IPS DF 19.7 (cell line): ENCODE results near the gene FANCL.
A peak's percentile ranks its signal among the peaks of the same experiment; 100 is the strongest.
"Not testable (repeated sequence)": the region's sequence is repeated elsewhere in the genome, so short reads cannot be mapped to it uniquely, and the experiment has no call there.

ENCODE experiments used
- DNase-seq: peaks from one replicate; pipeline ENCODE4 v3.0.0-alpha.2; 2013; ENCODE audit warnings: low read depth, low spot score

FANCL gene

DNA sequence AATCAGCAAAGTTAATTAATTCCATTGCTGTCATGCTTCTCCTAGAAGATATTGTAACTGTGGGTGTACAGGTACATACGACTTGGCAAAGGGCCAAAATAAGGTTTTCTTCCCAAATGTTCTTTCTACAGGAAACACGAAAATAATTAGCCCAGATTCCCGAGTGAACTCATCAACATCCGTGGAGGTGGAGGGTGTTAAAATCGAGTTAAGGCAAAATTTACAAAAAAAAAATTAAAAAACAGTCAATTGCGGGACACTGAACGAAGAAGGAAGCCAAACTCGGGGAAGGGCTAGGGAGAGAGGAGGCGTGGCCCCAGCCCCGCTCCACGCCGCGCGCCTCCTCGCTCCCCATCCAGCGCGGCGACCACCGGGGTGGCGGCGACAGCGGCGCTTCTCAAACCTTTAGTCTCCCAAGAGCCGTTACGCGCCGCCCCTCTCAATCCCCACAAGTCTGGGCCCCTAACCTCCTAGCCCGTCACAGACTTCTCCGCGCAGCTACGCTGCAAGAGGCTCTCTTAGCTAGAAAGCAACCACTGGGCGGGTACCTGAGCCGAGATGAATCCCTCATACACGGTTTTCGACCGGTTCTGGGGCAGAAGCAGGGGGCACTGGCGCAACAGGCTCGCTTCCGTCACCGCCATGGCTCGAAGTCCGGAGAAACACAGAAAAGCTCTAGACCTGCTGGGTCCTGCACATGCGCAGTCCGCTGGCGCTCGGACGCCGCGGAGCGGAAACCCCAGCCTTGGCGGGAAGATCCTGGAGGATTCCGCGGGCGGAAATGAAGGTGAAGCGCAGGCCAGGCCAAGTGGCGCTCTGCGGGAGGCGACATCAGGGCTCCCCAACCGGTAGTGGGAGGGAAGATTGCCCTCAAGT is at the start of gene FANCL:
TSS of gene FANCL (minus strand) at position 656 of the 876 bp plus-strand sequence. CDS start at position 644, 12 bp downstream.
- DNase-seq: peak; percentile 75

DNA sequence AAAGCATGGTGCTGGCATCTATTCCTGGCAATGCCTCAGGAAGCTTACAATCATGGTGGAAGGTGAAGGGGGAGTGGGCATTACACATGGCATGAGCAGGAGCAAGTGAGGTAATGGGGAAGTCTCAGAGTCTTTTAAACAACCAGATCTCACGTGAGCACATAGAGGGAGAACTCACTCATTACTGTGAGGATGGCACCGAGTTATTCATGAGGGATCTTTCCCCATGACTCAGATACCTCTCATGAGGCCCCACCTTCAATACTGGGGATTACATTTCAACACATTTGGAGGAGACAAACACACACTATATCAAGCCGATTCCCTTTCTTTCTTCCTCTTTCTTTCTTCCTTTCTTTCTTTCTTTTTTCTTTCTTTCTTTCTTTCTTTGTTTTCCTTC is 47.9 kb upstream of the FANCL start:
- DNase-seq: no peak

DNA sequence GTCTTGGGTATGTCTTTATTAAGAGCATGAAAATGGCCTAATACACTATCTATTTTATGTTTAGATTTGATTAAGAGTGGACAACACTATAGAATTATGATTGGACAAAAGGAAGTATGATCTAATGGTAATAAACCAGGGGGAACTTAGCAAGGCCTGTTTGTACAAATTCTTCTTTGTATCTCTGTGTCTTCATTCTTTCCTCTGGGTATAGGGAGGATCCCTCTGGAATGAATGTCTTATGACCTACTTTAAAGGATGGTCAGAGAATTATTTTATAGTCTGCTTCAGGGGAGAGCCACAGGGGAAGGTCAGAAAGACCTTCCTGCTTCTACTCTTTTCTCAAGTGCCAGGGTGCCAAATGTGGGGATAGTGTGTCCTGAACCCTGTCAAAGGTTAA is 42.8 kb upstream of the FANCL start:
- no peak for DNase-seq

DNA sequence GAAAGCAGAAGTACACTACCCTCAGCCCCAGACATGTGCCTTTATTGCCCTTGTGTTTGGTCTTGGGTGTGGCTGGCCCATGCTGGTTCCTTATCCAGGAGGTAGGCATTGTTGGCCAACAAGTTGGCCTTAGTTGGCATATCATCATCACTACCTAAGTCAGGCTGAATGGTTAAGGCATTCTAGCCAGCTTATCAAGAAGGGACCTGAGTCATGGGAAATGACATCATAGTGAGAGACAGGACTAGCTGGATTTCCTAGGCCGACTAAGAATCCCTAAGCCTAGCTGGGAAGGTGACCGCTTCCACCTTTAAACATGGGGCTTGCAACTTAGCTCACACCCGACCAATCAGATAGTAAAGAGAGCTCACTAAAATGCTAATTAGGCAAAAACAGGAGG is 34.0 kb upstream of the FANCL start:
- DNase-seq: not testable (repeated sequence)

DNA sequence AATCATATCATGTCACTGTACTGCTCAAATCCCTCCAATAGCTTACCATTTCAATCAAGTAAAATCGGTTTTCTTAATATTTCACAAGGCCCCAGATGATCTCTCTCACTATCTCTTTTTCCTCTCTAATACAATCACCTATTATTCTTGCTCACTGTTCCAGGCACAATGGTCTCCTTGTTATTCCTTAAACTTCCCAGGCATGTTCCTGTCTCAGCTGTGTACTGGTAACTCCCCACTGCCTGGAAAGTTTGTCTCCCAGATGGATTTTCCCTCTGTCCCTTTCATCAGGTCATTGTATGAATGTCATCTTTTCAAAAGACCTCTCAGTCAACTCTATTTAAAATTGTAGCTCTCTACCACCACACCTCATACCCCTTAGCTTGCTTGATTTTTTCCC is 30.7 kb upstream of the FANCL start:
- DNase-seq: no peak

DNA sequence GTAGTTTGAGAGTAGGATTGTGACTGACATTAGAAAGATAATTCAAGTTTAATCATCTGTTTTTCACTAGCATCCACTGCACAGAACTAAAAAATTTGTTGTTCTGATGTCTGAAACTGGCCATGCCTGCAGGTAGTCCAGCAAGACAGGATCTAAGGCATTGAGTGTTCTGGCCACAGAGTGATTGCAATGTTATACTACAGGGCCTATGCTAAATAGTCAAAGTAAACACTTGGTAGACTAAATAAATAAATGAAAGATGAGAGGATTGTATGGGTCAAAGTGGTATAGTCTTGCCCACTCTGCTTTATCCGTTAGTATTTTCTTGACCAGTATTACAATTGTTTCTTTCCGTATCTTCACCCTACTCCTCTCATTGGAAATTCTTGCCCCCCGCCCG is 27.6 kb upstream of the FANCL start:
- DNase-seq: no peak

DNA sequence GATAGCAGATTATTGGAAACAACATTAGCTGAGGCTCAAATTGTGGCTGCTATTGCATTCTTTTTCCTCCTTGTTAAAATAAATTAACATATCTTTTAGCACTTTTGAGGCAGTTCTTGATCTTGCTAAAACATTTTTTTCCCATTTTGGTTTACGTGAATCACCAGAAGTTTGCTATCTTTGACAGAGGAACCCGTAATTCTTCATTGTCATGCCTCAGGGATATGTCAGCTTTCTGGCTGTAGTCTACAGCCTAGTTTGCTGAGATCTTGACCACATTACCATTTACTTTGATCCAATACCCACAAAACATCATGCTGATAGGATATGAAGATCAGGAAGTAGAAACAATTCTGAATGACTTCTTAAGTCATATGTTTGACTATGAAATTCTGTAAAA is 25.1 kb upstream of the FANCL start:
- no peak for DNase-seq

DNA sequence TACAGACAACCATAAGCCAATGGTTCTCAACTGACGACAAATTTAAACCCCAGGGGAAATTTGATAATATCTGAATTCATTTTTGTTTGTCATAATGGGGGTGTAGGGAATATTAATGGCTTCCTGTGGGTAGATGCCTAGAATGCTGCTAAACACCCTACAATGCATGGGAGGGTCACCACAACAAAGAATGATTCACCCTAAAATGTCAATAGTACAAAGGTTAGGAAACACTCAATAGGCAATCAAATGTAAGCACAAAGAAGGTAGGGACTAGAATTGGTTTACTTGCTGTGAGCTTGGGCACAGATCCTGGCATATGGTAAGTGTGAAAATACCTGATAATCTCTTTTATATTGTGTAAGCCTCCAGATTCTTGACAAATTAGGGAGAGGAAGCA is 20.1 kb upstream of the FANCL start:
- no peak for DNase-seq

DNA sequence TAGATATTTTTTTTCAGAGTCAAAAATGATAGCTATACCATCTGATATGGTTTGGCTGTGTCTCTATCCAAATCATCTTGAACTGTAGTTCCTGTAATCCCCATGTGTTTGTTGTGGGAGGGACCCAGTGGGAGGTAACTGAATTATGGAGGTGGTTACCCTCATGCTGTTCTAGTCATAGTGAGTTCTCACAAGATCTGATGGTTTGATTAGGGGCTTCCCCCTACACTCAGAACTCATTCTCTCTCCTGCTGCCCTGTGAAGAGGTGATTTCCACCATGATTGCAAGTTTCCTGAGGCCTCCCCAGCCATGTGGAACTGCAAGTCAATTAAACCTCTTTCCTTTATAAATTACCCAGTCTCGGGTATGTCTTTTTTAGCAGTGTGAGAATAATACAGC is 17.3 kb upstream of the FANCL start:
- not testable (repeated sequence) for DNase-seq

DNA sequence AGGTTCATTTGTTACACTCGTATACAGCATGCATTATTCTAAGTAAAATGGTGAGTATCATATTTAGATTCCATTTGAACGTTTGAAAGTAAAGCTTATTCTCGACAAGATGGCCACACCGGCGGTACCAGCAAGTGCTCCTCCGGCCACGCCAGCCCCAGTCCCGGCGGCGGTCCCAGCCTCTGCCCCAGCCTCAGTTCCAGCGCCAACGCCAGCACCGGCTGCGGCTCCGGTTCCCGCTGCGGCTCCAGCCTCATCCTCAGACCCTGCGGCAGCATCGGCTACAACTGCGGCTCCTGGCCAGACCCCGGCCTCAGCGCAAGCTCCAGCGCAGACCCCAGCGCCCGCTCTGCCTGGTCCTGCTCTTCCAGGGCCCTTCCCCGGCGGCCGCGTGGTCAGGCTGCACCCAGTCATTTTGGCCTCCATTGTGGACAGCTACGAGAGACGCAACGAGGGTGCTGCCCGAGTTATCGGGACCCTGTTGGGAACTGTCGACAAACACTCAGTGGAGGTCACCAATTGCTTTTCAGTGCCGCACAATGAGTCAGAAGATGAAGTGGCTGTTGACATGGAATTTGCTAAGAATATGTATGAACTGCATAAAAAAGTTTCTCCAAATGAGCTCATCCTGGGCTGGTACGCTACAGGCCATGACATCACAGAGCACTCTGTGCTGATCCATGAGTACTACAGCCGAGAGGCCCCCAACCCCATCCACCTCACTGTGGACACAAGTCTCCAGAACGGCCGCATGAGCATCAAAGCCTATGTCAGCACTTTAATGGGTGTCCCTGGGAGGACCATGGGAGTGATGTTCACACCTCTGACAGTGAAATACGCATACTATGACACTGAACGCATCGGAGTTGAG is 10.4 kb upstream of the FANCL start:
- DNase-seq: not testable (repeated sequence)

DNA sequence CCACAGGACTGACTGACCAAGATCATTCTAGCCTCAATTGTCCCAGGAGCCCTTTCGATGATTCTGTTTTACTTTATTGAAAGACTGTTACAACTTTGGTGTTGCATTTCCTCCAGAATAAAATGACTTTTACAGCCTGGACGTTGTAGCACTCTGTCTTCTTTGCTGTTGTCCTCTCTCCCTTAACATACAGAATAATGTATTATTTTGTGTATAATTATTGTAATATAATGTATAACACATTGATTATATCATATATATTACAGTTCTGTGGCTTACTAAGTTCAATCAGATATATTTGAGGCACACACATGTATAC is 380 bp upstream of the FANCL start:
- no peak for DNase-seq

DNA sequence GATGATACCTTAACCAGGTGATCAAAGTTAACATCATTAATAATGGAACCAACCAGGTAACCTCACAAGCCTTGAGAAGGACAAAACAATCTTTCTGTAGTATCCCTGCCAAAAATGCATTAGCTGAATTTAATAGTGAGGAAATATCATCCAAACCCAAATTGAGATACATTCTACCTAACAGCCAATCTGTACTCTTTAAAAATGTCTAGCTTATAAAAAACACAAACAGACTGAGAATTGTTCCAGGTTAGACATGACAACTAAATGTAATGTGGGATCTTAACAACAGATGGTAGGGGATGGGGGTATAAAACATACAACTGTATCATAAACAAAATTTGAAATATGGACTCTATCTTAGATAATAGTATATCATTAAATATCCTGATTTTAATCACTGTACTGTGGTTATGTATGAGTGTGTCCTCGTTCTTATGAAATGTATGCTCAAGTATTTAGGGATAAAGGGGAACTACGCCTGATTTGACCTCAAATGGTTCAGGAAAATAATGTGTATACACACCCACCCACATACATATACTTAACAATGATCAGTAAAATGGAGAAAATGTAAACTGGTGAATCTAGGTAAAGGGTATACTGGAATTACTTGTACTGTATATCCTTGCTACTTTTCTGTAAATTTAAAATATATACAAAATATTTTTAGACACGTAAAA is 1.7 kb downstream of the FANCL start:
- no peak for DNase-seq

DNA sequence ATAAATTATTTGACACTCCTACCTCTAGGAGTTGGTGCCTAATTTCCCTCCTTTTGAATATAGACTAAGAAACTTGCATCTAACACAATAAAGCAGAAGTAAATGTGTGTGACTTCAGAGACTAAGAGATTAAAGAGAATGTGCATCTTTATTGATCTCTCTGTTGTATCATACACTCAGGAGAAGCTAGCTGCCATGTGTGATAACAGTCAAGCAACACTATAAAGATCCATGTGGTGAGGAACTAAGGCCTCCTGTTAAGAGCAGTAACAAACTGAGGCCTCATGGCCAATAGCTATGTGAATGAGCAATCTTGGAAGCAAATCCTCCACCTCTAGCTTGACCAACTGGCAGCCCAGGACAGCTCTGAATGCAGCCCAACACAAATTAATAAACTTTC is 3.4 kb downstream of the FANCL start:
- no peak for DNase-seq

DNA sequence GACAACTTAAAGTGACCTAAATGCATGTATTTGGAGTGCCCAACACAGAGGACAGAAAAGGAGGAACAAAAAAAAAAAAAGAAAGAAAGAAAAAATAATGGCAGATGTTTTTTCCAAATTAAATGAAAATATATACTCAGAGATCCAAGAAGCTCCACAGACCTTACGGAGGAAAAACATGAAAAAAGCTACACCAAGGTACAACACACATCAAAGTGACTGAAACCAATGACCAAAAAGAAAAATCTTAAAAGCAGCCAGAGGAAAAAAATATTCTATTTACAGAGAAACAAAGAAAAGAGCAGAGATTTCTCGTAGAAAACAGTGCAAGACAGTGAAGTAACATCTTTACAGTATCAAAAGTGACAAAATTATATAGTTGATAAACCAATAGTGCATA is 5.1 kb downstream of the FANCL start:
- no peak for DNase-seq

DNA sequence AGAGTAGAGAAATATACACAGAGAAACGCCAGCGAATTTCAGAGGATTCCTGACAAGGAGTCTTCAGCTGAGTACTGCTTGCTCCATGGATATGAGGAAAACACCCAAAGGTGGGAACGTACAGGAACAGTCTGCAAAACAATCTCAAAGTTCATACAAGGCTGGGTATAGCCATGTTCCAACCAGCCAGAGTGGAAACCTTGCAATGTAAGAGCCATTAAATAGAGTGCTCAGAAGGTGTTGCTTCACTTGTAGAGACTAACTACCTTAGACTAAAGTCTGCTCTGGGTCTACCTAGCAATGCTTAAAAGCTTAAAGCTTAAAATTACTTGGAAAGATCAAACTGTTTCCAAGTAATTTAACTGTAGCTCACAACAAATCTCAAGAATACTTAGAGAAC is 6.0 kb downstream of the FANCL start:
- no peak for DNase-seq

DNA sequence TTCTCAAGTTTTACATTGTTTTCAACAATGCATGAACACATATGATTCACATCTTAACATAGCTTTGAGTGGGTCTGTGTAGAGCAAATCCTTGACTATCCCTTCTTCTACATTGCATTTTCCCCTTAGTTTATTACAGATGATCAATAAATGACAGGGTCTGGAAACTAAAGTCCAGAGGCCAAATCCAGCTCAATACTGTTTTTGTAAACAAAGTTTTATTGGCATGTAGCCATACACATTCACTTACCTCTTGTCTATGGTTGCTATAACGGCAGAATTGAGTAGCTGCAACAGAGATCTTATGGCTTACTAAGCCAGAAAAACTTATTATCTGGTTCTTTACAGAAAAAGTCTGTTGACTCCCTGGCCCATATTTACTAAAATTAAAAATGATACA is 12.8 kb downstream of the FANCL start:
- no peak for DNase-seq

DNA sequence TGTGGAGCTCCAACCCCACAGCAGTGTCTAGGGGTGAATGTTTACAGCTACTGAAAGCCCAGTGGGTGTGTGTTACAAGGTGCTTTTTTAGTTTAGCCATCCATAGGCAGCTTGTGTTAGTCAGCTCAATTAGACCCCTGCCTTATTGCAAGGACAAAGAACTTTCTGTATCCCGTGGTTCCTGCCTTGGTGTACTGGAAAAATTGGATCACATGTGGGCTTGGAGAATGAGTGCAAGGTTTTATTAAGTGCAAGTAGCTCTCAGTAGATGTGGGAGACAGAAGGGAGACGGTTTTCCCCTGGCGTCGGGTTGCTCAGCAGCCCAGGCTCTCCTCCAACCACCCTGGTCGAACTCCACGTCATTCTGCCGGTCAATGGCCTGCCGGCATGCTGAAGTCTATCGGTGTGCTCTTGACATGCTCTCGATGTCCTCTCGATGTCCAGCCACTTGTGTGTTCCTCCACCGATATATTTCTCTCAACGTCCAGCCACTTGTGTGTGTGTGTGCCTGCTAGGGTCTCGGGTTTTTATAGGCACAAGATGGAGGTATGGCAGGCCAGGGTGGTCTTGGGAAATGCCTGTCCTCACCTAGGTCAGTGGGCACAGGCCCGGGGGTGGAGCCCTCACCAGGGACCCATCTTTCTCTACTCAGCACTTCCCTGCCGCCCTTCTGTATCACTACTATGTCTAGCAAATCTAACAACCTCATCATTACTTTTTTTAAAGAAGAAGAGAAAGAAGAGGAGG is 13.8 kb downstream of the FANCL start:
- DNase-seq: no peak

DNA sequence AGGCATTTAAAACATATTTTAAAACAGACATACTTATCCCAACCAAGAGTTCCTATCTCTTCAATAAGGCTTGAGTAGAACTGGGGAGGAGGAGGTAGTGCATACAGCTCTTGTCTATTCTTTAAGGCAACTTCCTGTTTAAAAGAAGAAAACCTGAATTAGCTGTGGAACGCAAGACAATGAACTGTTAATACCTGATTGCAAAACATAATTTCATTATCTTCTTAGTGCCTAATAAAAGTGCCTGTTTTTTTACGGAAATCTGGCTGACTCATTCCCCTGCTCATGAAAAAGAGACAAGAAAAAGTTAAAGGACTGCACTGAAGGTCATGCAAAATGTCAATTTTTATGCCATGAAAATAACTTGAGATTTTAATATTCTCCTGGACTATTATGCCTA is 19.2 kb downstream of the FANCL start:
- no peak for DNase-seq

DNA sequence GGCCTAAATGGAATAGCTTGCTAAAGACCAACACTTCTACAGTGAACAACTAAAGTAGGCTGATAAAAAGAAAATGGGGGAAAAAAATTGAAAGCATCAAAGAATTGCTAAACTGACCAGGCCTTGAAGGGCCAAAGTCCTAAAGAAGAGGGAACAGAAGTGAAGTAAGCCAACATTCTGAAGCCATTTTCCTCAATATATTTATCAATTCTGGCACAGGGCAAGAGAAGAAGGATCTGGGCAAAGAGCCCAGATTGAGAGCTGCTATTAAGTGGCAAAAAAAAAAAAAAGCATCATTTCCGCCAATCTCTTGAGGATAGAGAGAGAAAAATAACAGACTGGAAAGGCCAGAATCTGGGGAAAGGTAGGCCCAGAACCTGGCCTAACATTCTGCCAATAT is 25.7 kb downstream of the FANCL start:
- DNase-seq: no peak

DNA sequence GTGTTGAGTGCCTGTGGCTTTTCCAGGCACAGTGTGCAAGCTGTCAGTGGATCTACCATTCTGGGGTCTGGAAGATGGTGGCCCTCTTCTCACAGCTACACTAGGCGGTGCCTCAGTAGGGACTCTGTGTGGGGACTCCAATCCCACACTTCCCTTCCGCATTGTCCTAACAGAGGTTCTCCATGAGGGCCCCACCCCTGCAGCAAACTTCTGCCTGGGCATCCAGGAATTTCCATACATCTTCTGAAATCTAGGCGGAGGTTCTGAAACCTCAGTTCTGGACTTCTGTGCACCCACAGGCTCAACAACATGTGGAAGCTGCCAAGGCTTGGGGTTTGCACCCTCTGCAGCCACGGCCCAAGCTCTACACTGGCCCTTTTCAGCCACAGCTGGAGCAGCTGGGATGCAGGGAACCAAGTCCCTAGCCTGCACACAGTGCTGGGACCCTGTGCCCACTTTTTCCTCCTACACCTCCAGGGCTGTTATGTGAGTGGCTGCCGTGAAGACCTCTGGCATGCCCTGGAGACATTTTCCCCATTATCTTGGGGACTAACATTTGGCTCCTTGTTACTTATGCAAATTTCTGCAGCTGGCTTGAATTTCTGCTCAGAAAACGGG is 30.1 kb downstream of the FANCL start:
- DNase-seq: not testable (repeated sequence)

DNA sequence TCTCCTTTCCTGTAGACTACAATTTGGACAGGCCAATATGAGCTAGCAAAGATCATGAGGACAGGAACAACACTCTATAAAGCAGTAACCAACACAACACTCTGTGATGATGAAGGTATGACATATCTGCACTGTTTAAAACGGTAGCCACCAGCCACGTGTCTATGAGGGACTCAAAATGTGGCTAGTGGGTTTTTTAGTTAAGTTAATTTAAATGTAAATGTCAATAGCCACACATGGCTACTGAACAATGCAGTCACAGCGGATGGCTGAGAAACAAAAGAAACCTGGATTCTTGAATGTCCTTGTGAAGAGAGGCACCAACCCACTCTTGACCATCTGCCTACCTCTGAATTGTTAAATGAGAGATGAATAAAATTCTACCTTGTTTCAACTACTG is 33.9 kb downstream of the FANCL start:
- DNase-seq: peak; percentile 30
